Caco-2 (cell line): ENCODE results near the gene SYMPK. TPM values are rescaled to one million over a fixed set of nuclear protein-coding genes. Genes with fewer than 3 reads are reported as not detected.

Experiments used
- BruUV-seq: library from RNA; stranded (reverse); fragments of 400-500 nt; replicated peaks from 2 replicates; lab custom pipeline; 2021; lab: Mats Ljungman, UMichigan
- CTCF ChIA-PET: fragments of 300-600 bp; sonication (Branson Sonifier 250); formaldehyde crosslinking; loops from one replicate; lab custom pipeline; 2022; ENCODE audit warnings: antibody characterized with exemption; lab: Charles Lee
- POLR2A ChIA-PET: fragments of 300-600 bp; sonication (Branson Sonifier 250); formaldehyde crosslinking; loops from one replicate; lab custom pipeline; 2022; ENCODE audit warnings: antibody characterized with exemption; lab: Charles Lee
- DNase-seq, 2 experiments: peaks; one replicate each; pipeline versions ENCODE4 v3.0.0 to v3.0.0-alpha.2; 2020 to 2022
- H3K27me3 ChIP-seq: replicated peaks from 2 replicates; pipeline ENCODE4 v1.6.0; 2011; ENCODE audit warnings: low read length; ENCODE audit not compliant: control insufficient read depth, insufficient read depth
- H3K36me3 ChIP-seq: 2 replicates; pipeline ENCODE4 v1.5.1; 2011; ENCODE audit warnings: low read length; ENCODE audit not compliant: control insufficient read depth, insufficient read depth
- H3K4me1 ChIP-seq: fragments of 250-450 bp; sonication (Bioruptor Pico); 2 replicates; pipeline ENCODE4 v1.5.1; 2020; ENCODE audit warnings: mild to moderate bottlenecking
- H3K4me3 ChIP-seq: 2 replicates; pipeline ENCODE4 v1.5.1; 2011; ENCODE audit warnings: low read depth, mild to moderate bottlenecking, control low read depth, low read length
- H3K9me3 ChIP-seq: fragments of 250-450 bp; sonication (Bioruptor Pico); 2 replicates; pipeline ENCODE4 v1.5.1; 2020; ENCODE audit warnings: mild to moderate bottlenecking, moderate library complexity
- H3K27ac Mint-ChIP-seq: one replicate; pipeline ENCODE4 v1.8.0; 2022; ENCODE audit warnings: mixed read lengths; ENCODE audit not compliant: unreplicated experiment
- H3K27me3 Mint-ChIP-seq: one replicate; pipeline ENCODE4 v1.8.0; 2022; ENCODE audit warnings: mixed read lengths; ENCODE audit not compliant: insufficient read depth, unreplicated experiment
- H3K36me3 Mint-ChIP-seq: one replicate; pipeline ENCODE4 v1.8.0; 2022; ENCODE audit warnings: mild to moderate bottlenecking, mixed read lengths; ENCODE audit not compliant: insufficient read depth, unreplicated experiment
- H3K4me1 Mint-ChIP-seq: one replicate; pipeline ENCODE4 v1.8.0; 2022; ENCODE audit warnings: low read depth, mixed read lengths; ENCODE audit not compliant: unreplicated experiment
- H3K4me3 Mint-ChIP-seq: one replicate; pipeline ENCODE4 v1.8.0; 2022; ENCODE audit warnings: mild to moderate bottlenecking, moderate library complexity, mixed read lengths; ENCODE audit not compliant: unreplicated experiment
- H3K9me3 Mint-ChIP-seq: one replicate; pipeline ENCODE4 v1.8.0; 2022; ENCODE audit warnings: mixed read lengths; ENCODE audit not compliant: unreplicated experiment
- intact Hi-C: fragments of 100-400 bp; cut with micrococcal nuclease; formaldehyde crosslinking; loops from one replicate; pipeline ENCODE4 v1.10.0; 2022; ENCODE audit not compliant: unreplicated experiment
- total RNA-seq: library from RNA; stranded (reverse); gene quantifications from 2 replicates; pipeline ENCODE4 v1.2.3, GENCODE V29; 2022
- TF ChIP-seq, protein P1 (sequence below), 2 experiments: fragments of 200-600 bp in 1 of 2; IDR thresholded peaks; 1 replicate in 1 of 2; 2 replicates in 1 of 2; pipeline versions ENCODE4 v1.5.1 to v1.8.0; 2011 to 2022; ENCODE audit warnings: antibody characterized with exemption in 1 of 2, control low read depth in 1 of 2, inconsistent platforms in 1 of 2, low read depth in 1 of 2, low read length in 1 of 2, mild to moderate bottlenecking in 1 of 2, moderate library complexity in 1 of 2; ENCODE audit not compliant: insufficient read depth in 1 of 2, severe bottlenecking in 1 of 2, unreplicated experiment in 1 of 2

SYMPK gene
- total RNA-seq, 1 experiment from 2014 or later: 81.8 TPM

DNA sequence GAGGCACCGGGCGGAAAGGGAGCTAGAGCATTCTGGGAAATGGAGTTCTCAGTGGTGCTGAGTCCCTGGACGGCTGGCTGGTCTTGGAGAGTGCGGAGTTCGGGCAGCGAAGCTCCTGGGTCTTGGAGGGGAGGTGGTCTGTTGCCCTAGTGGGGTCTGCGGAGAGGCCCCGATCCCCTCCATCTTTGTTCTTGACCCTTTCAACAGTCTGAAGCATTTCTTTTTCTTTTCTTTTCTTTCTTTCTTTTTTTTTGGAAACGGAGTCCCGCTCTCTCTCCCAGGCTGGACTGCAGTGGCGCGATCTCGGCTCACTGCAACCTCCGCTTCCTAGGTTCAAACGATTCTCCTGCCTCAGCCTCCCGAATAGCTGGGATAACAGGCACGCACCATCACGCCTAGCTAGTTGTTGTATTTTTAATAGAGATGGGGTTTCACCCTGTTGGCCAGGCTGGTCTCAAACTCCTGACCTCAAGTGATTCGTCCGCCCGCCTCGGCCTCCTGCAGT lies 440 bp upstream of the SYMPK start:
- H3K27me3 ChIP-seq: no peaks in the 10 kb centered on the region
- Mint-ChIP-seq H3K9me3 (no peaks in the 10 kb centered on the region), H3K36me3 (peaks cover 61% of the 10 kb centered on the region), H3K4me1 (peaks cover 14% of the 10 kb centered on the region), H3K27ac (peak overlapping the region; percentile 95), H3K27me3 (no peaks in the 10 kb centered on the region), H3K4me3 (peak overlapping the region; percentile 98)
- intact Hi-C loops: loop anchor here (1.0 to 2.0 kb wide), 4 partner anchors 19 to 133 kb away; partner anchors contain the start of genes CCDC61 and FBXO46
- H3K36me3 ChIP-seq: peaks cover 1% of the 10 kb centered on the region; the same call in 1 of the 2 replicates
- ChIA-PET POLR2A (interaction anchor here (0.5 to 2.9 kb wide), 16 partner anchors 11 to 1975 kb away, joined by 3 to 84 read pairs (median 4); partner anchors contain the start of genes CCDC61, DMPK, DMWD and IRF2BP1), CTCF (interaction anchor here (0.6 to 3.6 kb wide), 17 partner anchors 9 to 793 kb away, joined by 3 to 86 read pairs (median 5); partner anchors contain the start of genes CCDC61, DMWD, IRF2BP1 and MYPOP)
- BruUV-seq: no TSS peak
- H3K4me3 ChIP-seq: peak overlapping the region; percentile 60
- H3K9me3 ChIP-seq: no peaks in the 10 kb centered on the region
- TF ChIP-seq, protein P1, sequence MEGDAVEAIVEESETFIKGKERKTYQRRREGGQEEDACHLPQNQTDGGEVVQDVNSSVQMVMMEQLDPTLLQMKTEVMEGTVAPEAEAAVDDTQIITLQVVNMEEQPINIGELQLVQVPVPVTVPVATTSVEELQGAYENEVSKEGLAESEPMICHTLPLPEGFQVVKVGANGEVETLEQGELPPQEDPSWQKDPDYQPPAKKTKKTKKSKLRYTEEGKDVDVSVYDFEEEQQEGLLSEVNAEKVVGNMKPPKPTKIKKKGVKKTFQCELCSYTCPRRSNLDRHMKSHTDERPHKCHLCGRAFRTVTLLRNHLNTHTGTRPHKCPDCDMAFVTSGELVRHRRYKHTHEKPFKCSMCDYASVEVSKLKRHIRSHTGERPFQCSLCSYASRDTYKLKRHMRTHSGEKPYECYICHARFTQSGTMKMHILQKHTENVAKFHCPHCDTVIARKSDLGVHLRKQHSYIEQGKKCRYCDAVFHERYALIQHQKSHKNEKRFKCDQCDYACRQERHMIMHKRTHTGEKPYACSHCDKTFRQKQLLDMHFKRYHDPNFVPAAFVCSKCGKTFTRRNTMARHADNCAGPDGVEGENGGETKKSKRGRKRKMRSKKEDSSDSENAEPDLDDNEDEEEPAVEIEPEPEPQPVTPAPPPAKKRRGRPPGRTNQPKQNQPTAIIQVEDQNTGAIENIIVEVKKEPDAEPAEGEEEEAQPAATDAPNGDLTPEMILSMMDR (IDR thresholded peaks at IDR 0.05; ENCODE audit: insufficient read depth in 1 of 2, low read depth in 1 of 2, low read length in 1 of 2, severe bottlenecking in 1 of 2, unreplicated experiment in 1 of 2): no peak
- DNase-seq: no peak
- no peaks in the 10 kb centered on the region for H3K4me1 ChIP-seq

DNA sequence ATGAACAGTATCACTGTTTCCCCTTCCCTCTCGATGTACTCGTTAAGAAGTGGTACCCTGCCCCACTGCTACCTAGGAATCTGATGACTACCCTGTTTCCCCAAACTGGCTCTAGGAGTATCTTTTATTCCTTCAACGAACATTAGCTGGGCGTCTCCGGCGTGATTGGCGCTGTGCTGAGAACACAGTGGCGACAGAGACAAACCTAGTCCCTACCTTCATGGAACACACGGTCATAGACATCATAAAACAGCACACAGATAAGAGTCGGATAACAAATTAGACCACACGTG lies 730 bp downstream of the SYMPK start:
- intact Hi-C loops: loop anchor here (2.0 kb wide), 1 partner anchor 131 kb away; the partner anchor contains the start of gene FBXO46
- no peaks in the 10 kb centered on the region for H3K27me3 ChIP-seq
- H3K9me3 Mint-ChIP-seq: no peaks in the 10 kb centered on the region
- H3K4me3 ChIP-seq: peak overlapping the region; percentile 67
- BruUV-seq: no TSS peak
- no peaks in the 10 kb centered on the region for H3K27me3 Mint-ChIP-seq
- H3K4me1 Mint-ChIP-seq: peaks cover 14% of the 10 kb centered on the region
- H3K9me3 ChIP-seq: no peaks in the 10 kb centered on the region
- DNase-seq: no peak
- H3K36me3 Mint-ChIP-seq: peaks cover 66% of the 10 kb centered on the region
- TF ChIP-seq, protein P1 (IDR thresholded peaks at IDR 0.05; ENCODE audit: insufficient read depth in 1 of 2, low read depth in 1 of 2, low read length in 1 of 2, severe bottlenecking in 1 of 2, unreplicated experiment in 1 of 2): no peak
- H3K4me3 Mint-ChIP-seq: peak overlapping the region; percentile 98
- H3K36me3 ChIP-seq: peaks cover 1% of the 10 kb centered on the region; the same call in 1 of the 2 replicates
- ChIA-PET CTCF (interaction anchor here (1.5 to 3.6 kb wide), 2 partner anchors 19 to 45 kb away, joined by 27 to 86 read pairs; no protein-coding TSS in a partner anchor), POLR2A (interaction anchor here (2.9 kb wide), 1 partner anchor 20 kb away, joined by 84 read pairs; no protein-coding TSS in a partner anchor)
- H3K27ac Mint-ChIP-seq: peak overlapping the region; percentile 95
- H3K4me1 ChIP-seq: no peaks in the 10 kb centered on the region

DNA sequence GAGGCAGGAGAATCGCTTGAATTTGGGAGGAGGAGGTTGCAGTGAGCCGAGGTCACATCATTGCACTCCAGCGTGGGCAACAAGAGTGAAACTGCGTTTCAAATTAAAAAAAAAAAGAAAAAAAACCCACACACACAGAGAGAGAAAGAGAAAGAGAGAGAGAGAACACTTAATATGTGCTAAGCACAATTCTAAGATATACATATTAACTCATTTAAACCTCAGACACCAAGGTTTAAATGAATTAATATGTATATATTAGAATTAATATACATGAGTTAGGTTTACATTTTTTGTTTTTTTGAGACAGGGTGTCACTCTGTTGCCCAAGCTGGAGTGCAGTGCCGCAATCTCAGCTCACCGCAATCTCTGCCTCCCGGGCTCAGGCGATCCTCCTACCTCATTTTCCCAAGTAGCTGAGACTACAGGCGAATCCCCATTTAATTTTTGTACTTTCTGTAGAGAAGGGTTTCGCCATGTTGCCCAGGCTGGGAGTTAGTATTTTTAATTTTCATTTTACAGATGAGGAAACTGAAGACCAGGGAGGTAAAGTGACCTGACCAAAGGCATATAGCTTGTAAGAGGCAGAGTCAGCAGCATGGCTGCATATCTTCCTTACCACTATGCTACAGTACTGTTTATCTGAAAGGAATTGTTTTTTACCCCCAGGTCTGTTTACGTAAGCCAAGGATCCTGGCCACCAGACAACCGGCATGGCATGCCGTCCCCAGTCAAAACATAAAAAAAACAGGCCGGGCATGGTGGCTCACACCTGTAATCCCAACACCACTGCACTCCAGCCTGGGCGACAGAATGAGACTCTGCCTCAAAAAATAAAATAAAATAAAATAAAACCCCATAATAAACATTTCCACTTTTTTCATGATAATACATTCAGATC lies 2.3 kb downstream of the SYMPK start:
- no peak overlapping the region for H3K27ac Mint-ChIP-seq

More for the DNA sequence above, 2.3 kb downstream of the SYMPK start:
- no peak for DNase-seq
- Mint-ChIP-seq H3K9me3 (no peaks in the 10 kb centered on the region), H3K36me3 (peaks cover 71% of the 10 kb centered on the region), H3K27me3 (no peaks in the 10 kb centered on the region), H3K4me1 (peaks cover 7% of the 10 kb centered on the region), H3K4me3 (no peak overlapping the region)
- POLR2A ChIA-PET: no interaction called here
- BruUV-seq: no TSS peak
- Histone ChIP-seq H3K27me3 (no peaks in the 10 kb centered on the region), H3K9me3 (no peaks in the 10 kb centered on the region), H3K4me3 (no peak overlapping the region), H3K4me1 (no peaks in the 10 kb centered on the region), H3K36me3 (peaks cover 3% of the 10 kb centered on the region; the same call in 1 of the 2 replicates)
- intact Hi-C loops: no loop called here
- CTCF ChIA-PET: interaction anchor here (0.6 to 1.2 kb wide), 2 partner anchors 21 to 90 kb away, joined by 3 to 4 read pairs; no protein-coding TSS in a partner anchor
- TF ChIP-seq, protein P1 (IDR thresholded peaks at IDR 0.05; ENCODE audit: insufficient read depth in 1 of 2, low read depth in 1 of 2, low read length in 1 of 2, severe bottlenecking in 1 of 2, unreplicated experiment in 1 of 2): no peak
